Panc1 (cell line): ENCODE data around the gene F3. TPM values are rescaled to one million over a fixed set of nuclear protein-coding genes. Genes with fewer than 3 reads are reported as not detected.
"Not testable (repeated sequence)": the region's sequence is repeated elsewhere in the genome, so short reads cannot be mapped to it uniquely, and the experiment has no call there.

ENCODE experiments used
- ATAC-seq: fragments of 200-7000 bp; cut with Tn5 transposase; 2 replicates; pipeline ENCODE4 v1.9.1; 2020; ENCODE audit warnings: mild to moderate bottlenecking, moderate library complexity
- BruUV-seq: library from RNA; stranded (reverse); fragments of 400-500 nt; replicated peaks from 2 replicates; lab custom pipeline; 2021; lab: Mats Ljungman, UMichigan
- CTCF ChIA-PET: fragments of 300-600 bp; sonication (Branson Sonifier 250); formaldehyde crosslinking; loops from one replicate; lab custom pipeline; 2022; ENCODE audit warnings: antibody characterized with exemption; lab: Charles Lee
- POLR2A ChIA-PET: fragments of 300-600 bp; sonication (Branson Sonifier 250); formaldehyde crosslinking; loops from one replicate; lab custom pipeline; 2022; ENCODE audit warnings: antibody characterized with exemption; lab: Charles Lee
- DNase-seq: peaks from one replicate; pipeline ENCODE4 v3.0.0-alpha.2; 2010; ENCODE audit warnings: low read depth, low spot score
- H3K27ac ChIP-seq: 2 replicates; pipeline ENCODE4 v1.5.1; 2011; ENCODE audit warnings: mild to moderate bottlenecking, low read length, inconsistent platforms
- H3K27me3 ChIP-seq: fragments of 200-500 bp; sonication (Bioruptor generic); 2 replicates; pipeline ENCODE4 v1.6.0; 2014; ENCODE audit warnings: low read length, inconsistent platforms; ENCODE audit not compliant: control insufficient read depth, insufficient read depth
- H3K36me3 ChIP-seq: fragments of 200-500 bp; sonication (Bioruptor generic); 2 replicates; pipeline ENCODE4 v1.5.1; 2014; ENCODE audit warnings: inconsistent platforms, mild to moderate bottlenecking, low read length, moderate library complexity; ENCODE audit not compliant: control insufficient read depth, insufficient read depth
- H3K4me1 ChIP-seq: 2 replicates; pipeline ENCODE4 v1.5.1; 2011; ENCODE audit warnings: inconsistent platforms, mild to moderate bottlenecking, low read length, moderate library complexity; ENCODE audit not compliant: control insufficient read depth, insufficient read depth
- H3K4me3 ChIP-seq, 2 experiments: 2 replicates each; pipeline ENCODE4 v1.5.1; 2011 to 2012; ENCODE audit warnings: low read depth in 2 of 2, low read length in 2 of 2, mild to moderate bottlenecking in 2 of 2, inconsistent platforms in 1 of 2, moderate library complexity in 1 of 2
- H3K9me3 ChIP-seq: fragments of 200-500 bp; sonication (Bioruptor generic); 2 replicates; pipeline ENCODE4 v1.5.1; 2014; ENCODE audit warnings: low read depth, mild to moderate bottlenecking, inconsistent platforms, low read length, moderate library complexity; ENCODE audit not compliant: control insufficient read depth, insufficient read depth
- CTCF ChIP-seq: fragments of 450-650 bp; IDR thresholded peaks from 2 replicates; pipeline ENCODE4 v1.5.1; 2017; ENCODE audit warnings: mild to moderate bottlenecking
- POLR2AphosphoS5 ChIP-seq: IDR thresholded peaks from 2 replicates; pipeline ENCODE4 v1.6.1; 2012; ENCODE audit warnings: mild to moderate bottlenecking, low read depth, low read length, moderate library complexity
- SIN3A ChIP-seq: IDR thresholded peaks from 2 replicates; pipeline ENCODE4 v1.6.1; 2012; ENCODE audit warnings: low read depth, mild to moderate bottlenecking, low read length, moderate library complexity, borderline replicate concordance; ENCODE audit not compliant: insufficient read depth
- TCF7L2 ChIP-seq: IDR thresholded peaks from 2 replicates; pipeline ENCODE4 v1.6.1; 2011; ENCODE audit warnings: mild to moderate bottlenecking, low read depth, low read length, inconsistent platforms
- in situ Hi-C: cut with HindIII; loops from 2 replicates; pipeline ENCODE4 v1.10.0; 2016; ENCODE audit warnings: low sequenced_read_pairs, low pct_unique_long_range_greater_than_20kb
- intact Hi-C: fragments of 100-400 bp; cut with micrococcal nuclease; formaldehyde crosslinking; loops from one replicate; pipeline ENCODE4 v1.10.0; 2022; ENCODE audit not compliant: unreplicated experiment
- total RNA-seq: library from RNA; stranded (reverse); gene quantifications from one replicate; pipeline ENCODE4 v1.2.1, GENCODE V29; 2021; ENCODE audit not compliant: unreplicated experiment
- TF ChIP-seq, protein P1 (sequence below), 2 experiments: IDR thresholded peaks; 2 replicates each; pipeline ENCODE4 v1.6.1; 2011 to 2012; ENCODE audit warnings: low read depth in 2 of 2, control low read depth in 1 of 2, low read length in 1 of 2, mild to moderate bottlenecking in 1 of 2, moderate library complexity in 1 of 2; ENCODE audit not compliant: insufficient read depth in 1 of 2

Gene F3
- total RNA-seq, 1 experiment from 2014 or later = 2.6 TPM

DNA sequence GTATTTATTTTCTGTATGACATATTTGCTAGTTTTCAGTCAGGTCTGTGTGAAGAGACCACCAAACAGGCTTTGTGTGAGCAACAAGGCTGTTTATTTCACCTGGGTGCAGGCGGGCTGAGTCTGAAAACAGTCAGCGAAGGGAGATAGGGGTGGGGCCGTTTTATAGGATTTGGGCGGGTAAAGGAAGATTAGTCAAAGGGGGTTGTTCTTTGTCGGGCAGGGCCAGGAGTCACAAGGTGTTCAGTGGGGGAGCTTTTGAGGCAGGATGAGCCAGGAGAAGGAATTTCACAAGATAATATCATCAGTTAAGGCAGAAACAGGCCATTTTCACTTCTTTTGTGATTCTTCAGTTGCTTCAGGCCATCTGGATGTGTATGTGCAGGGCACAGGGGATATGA lies 24.9 kb upstream of the F3 start:
- H3K4me3 ChIP-seq, H3K36me3 ChIP-seq, BruUV-seq, intact Hi-C loops, H3K4me1 ChIP-seq, CTCF ChIA-PET, H3K27ac ChIP-seq, H3K27me3 ChIP-seq, DNase-seq, in situ Hi-C loops, ATAC-seq, POLR2A ChIA-PET, H3K9me3 ChIP-seq: not testable (repeated sequence)

GRCh38 chr1:94565901-94566300 lies 24.3 kb upstream of the F3 start:
- Histone ChIP-seq H3K9me3 (no peaks in the 10 kb centered on the region), H3K27ac (no peak overlapping the region), H3K4me3 (no peak overlapping the region), H3K36me3 (no peaks in the 10 kb centered on the region), H3K27me3 (no peaks in the 10 kb centered on the region), H3K4me1 (no peaks in the 10 kb centered on the region)
- no peak for TF ChIP-seq CTCF
- DNase-seq (no peak), ATAC-seq (no peak)
- ChIA-PET POLR2A (no interaction called here), CTCF (no interaction called here)
- BruUV-seq = no TSS peak
- in situ Hi-C loops (no loop called here), intact Hi-C loops (no loop called here)

DNA sequence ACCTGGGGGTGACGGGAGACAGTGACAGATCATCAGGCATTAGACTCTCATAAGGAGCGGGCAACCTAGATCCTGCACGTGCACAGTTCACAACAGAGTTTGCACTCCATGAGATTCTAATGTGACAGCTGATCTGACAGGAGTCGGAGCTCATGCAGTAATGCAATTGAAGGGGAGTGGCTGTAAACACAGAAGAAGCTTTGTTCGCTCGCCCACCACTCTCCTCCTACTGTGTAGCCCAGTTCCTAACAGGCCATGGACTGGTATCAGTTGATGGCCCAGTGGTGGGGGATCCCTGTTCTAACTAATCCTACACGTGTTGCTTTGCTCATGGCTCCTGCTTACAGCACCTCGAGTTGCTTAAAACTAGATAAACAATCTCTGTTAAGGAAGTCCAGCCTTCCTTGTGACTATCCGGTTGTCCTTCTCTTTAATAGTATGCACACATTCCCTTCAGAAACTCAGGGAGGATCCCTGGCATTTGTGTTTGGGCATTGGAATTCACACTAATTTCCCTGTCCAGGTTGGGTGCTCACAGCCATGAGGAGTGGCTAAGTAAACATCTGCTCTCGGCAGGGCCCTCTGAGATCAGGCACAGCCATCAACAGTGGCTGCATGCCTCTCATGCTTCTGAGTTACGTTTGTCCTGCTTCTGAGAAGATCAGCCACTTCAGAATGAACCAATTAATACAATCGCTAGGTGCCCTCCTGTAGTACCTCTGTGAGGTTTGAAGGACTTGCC lies 21.1 kb upstream of the F3 start:
- H3K9me3 ChIP-seq = no peaks in the 10 kb centered on the region
- CTCF ChIA-PET = no interaction called here
- intact Hi-C loops (no loop called here), in situ Hi-C loops (no loop called here)
- H3K27ac ChIP-seq = no peak overlapping the region
- POLR2A ChIA-PET = no interaction called here
- TF ChIP-seq TCF7L2 (no peak), SIN3A (no peak), CTCF (no peak), POLR2AphosphoS5 (no peak)
- TF ChIP-seq, protein P1, sequence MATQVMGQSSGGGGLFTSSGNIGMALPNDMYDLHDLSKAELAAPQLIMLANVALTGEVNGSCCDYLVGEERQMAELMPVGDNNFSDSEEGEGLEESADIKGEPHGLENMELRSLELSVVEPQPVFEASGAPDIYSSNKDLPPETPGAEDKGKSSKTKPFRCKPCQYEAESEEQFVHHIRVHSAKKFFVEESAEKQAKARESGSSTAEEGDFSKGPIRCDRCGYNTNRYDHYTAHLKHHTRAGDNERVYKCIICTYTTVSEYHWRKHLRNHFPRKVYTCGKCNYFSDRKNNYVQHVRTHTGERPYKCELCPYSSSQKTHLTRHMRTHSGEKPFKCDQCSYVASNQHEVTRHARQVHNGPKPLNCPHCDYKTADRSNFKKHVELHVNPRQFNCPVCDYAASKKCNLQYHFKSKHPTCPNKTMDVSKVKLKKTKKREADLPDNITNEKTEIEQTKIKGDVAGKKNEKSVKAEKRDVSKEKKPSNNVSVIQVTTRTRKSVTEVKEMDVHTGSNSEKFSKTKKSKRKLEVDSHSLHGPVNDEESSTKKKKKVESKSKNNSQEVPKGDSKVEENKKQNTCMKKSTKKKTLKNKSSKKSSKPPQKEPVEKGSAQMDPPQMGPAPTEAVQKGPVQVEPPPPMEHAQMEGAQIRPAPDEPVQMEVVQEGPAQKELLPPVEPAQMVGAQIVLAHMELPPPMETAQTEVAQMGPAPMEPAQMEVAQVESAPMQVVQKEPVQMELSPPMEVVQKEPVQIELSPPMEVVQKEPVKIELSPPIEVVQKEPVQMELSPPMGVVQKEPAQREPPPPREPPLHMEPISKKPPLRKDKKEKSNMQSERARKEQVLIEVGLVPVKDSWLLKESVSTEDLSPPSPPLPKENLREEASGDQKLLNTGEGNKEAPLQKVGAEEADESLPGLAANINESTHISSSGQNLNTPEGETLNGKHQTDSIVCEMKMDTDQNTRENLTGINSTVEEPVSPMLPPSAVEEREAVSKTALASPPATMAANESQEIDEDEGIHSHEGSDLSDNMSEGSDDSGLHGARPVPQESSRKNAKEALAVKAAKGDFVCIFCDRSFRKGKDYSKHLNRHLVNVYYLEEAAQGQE (IDR thresholded peaks at IDR 0.05; ENCODE audit: insufficient read depth in 1 of 2, low read depth in 2 of 2, low read length in 1 of 2) = no peak
- DNase-seq (no peak), ATAC-seq (no peak)
- no TSS peak for BruUV-seq
- no peaks in the 10 kb centered on the region for H3K27me3 ChIP-seq
- no peaks in the 10 kb centered on the region for H3K36me3 ChIP-seq
- no peaks in the 10 kb centered on the region for H3K4me1 ChIP-seq
- H3K4me3 ChIP-seq = no peak overlapping the region
